Cortex of kidney (tissue), 1 donor: ENCODE data around the gene BANF1.
"Not testable (repeated sequence)": the region's sequence is repeated elsewhere in the genome, so short reads cannot be mapped to it uniquely, and the experiment has no call there.

Experiments used
- DNase-seq: peaks from one replicate; lab custom pipeline; 2025; lab: John Stamatoyannopoulos, UW

BANF1 gene

DNA sequence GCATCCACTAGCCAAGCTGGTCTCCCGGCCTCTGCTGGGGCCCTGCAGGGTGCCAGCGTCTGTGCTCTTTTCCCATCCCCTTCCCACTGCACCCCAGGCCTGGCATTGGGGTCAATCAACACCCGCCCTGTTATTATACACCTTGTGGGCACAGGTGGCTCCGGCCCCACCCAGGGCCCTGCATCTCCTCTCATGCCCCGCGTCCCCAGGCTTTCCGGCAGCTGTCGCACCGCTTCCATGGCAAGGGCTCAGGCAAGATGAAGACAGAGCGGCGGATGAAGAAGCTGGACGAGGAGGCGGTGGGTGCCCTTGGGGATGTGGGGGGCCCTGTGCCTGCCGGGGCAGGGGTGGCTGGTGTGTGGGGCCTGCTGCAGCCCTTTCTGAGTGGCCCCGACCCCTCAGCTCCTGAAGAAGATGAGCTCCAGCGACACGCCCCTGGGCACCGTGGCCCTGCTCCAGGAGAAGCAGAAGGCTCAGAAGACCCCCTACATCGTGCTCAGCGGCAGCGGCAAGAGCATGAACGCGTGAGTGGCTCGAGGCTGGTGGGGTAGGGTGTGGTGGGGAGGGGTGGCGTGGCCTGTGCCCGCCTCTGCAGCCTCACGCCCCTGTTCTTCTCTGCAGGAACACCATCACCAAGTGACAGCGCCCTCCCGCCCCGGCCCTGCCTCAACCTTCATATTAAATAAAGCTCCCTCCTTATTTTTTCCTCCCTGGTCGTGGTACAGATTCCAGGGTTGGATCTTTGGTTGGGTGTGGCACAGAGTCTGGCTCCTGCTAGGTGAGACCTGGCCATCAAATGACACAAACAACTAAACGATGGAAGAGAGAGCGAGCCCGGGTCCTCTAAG, 23.7 kb upstream of the BANF1 start:
- DNase-seq: no peak

DNA sequence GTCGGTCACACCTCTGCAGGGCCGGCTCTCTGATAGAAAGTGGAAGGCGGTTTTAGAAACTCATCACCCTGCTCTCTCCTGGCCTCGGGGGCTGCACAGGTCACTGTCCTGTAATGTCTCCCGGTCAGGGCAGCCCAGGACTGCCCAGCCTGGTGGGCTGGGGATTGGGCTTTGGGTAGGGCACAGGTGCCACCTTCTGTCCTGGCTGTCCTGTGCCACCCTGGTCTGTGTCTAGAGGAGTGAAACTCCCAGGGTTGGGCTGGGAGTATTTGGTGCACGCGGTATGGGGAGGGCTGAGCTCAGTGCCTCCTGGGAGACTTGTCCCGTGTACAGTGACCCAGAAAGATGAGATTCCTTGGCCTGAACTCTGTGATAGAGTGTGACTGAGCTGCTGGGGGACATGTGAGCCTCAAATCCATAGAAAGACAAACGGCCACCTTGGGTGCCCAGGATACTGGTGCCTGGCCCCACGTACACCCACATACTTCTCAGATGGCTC, 23.0 kb upstream of the BANF1 start:
- DNase-seq: no peak

GRCh38 chr11:65981101-65981740, 21.1 kb upstream of the BANF1 start:
- DNase-seq: no peak

- DNase-seq: no peak
Measured at GRCh38 chr11:65981972-65982823, 20.1 kb upstream of the BANF1 start.

DNA sequence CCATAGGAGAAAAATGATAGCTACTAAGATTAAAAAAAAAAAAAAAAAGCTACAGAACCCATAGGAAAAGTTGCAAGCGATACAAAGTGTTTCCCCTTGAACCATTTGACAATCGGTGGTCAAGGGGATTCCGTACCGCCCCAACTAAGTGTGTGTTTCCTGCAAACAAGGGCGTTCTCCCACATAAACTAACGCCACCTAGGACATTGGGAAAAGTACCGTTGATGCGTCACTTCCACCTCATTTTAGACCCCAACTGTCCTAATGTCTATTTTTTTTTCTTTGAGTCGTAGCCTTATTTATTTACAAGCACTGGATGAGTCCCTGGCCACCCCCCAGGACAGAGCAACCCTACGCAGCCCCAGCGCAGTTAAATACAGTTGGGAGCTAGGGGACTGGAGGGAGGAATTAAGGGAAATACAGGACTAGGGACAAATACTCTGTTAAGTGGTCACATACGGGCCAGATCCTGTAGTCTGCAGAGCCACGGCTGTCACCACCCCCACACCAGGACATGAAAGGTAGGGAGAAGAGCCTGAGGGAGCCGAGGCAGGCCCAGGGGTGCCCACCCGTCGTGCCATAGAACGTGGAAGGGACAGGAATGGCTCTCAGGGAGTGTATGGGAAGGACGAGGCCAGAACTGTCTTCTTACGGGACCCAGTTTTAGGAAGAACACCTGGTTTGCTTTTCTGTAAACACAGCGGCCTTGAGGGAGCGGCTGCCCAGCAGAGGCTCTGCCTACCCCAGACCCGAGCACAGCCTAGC, 19.3 kb upstream of the BANF1 start:
- no peak for DNase-seq

DNA sequence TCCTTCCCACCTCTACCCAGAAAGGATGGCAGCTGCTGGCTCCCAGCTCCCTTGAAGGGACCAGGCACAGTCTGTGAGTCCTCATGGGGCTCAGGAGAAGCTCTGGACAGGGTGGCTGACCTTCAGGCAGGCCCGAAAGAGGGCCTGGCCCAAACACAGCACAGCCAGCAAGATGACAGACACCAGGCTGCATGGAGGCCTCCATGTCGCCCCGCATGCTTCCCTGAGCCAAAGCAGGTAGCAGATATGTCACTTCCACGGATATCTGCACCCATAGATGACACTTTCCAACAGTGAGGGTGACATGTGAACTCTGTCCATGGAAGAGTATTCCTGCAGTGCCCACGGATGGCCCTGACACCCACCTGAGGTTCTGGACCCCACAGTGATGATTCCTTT, 18.7 kb upstream of the BANF1 start:
- no peak for DNase-seq

- no peak for DNase-seq
Measured at GRCh38 chr11:65987336-65987735, 15.0 kb upstream of the BANF1 start.

DNA sequence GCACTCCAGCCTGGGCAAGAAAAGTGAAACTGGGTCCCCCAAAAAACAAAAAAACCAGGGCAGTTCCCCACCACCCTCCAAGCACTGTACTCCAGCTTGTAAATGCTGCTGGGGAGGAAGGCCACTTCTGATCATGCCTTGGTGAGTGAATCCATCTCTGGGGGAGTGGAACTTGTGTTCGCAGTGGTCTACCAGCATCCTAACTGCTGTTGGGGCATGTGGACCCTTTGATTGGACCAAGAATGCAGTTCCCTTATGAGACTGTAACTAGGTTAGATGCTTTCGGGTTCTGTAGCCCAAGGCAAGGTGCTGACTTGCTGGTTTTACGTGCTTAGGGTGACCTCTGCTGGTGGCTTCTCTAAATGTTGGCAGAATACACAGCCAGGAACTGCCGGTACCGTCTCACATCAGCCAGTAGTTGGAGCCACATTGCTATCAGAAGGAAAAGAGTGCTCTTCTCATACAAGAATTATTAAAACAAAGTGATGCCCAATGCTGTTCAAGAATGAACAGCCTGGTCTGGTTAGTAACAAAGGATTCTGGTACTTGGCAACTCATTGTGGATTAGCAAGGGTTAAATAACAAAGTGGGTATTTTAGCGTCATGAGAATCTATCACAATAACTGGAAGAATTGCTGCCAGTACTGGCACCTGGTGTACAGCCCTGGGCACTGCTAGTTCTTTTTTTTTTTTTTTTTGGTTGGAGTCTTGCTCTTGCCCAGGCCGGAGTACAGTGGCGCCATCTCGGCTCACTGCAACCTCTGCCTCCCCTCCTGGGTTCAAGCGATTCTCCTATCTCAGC, 13.3 kb upstream of the BANF1 start:
- no peak for DNase-seq

GRCh38 chr11:65992056-65992455, 10.2 kb upstream of the BANF1 start:
- DNase-seq: no peak

DNA sequence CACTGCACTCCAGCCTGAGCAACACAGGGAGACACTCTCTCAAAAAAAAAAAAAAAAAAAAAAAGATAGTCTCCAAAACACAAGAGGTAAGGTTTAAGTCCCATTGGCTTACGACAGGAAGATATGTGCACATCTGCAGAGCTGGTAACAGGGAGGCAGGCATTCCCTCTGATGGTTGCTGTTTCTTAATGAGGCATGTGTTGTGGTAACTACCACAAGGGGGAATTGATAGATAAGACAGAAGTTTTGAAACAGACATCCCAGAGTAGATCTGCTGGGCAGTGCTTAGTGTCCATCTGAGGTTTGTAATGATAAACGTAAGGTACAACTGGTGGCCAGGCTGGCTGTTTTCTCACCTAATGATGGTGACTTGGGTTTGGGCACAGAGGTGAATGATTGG, 5.0 kb upstream of the BANF1 start:
- no peak for DNase-seq

- DNase-seq: no peak
Measured at GRCh38 chr11:66002648-66003225, 434 bp downstream of the BANF1 start.

DNA sequence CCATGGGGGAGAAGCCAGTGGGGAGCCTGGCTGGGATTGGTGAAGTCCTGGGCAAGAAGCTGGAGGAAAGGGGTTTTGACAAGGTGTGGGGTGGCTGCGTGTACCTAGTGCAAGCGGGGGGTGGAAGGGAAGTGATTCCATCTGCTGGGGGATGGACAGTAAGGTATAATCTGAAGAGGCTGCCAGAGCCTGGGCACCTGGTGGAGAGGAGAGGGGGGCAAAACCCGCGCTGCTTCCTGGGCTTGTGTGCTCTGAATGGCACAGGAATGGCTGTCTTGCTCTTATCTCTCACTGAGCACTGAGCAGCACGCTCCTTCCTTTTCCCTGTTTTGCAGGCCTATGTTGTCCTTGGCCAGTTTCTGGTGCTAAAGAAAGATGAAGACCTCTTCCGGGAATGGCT, 988 bp downstream of the BANF1 start:
- DNase-seq: no peak

- no peak for DNase-seq
Measured at GRCh38 chr11:66004186-66004585, 1.9 kb downstream of the BANF1 start.

- no peak for DNase-seq
Measured at GRCh38 chr11:66006134-66006890, 4.0 kb downstream of the BANF1 start.

GRCh38 chr11:66006891-66007176, 4.5 kb downstream of the BANF1 start:
- no peak for DNase-seq

DNA sequence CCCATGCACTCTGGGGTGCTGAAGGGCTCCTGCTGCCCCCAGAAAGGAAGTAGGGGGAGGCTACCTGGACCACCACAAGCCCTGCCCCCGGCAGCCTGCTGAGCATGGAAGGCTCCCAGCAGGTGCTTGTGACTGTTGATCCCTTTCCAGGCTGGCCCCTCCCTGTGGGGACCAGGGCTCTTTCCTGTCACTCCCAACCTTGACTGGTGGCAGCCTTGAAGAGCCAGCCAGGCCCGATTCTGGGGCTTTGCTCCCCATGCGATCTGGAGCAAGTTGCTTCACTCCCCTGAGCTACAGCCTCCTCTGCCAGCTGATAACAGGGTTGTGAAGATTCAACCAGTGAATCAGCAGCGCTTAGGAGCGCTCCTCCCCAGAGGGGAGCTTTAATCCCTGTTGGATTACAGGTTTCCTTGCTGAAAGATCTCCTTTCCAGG, 4.9 kb downstream of the BANF1 start:
- no peak for DNase-seq

GRCh38 chr11:66008095-66008467, 5.8 kb downstream of the BANF1 start:
- no peak for DNase-seq

- no peak for DNase-seq
Measured at GRCh38 chr11:66008468-66009101, 6.3 kb downstream of the BANF1 start.

- not testable (repeated sequence) for DNase-seq
Measured at GRCh38 chr11:66010036-66010435, 7.7 kb downstream of the BANF1 start.
